SHP77 (cell line): ENCODE data around the gene SLC25A12.
"Not testable (repeated sequence)": the region's sequence is repeated elsewhere in the genome, so short reads cannot be mapped to it uniquely, and the experiment has no call there.

Experiments used
- DNase-seq, 2 experiments: peaks; one replicate each; lab custom pipeline; 2025; lab: John Stamatoyannopoulos, UW

Gene SLC25A12

GRCh38 chr2:171824086-171824485, 70.0 kb downstream of the SLC25A12 start:
- no peak for DNase-seq

GRCh38 chr2:171822525-171823322, 71.3 kb downstream of the SLC25A12 start:
- DNase-seq = no peak

GRCh38 chr2:171819453-171819852, 74.6 kb downstream of the SLC25A12 start:
- no peak for DNase-seq

GRCh38 chr2:171814883-171815282, 79.2 kb downstream of the SLC25A12 start:
- DNase-seq = no peak

GRCh38 chr2:171814174-171814573, 79.9 kb downstream of the SLC25A12 start:
- no peak for DNase-seq

- DNase-seq = no peak
Observed at GRCh38 chr2:171813729-171814128, 80.3 kb downstream of the SLC25A12 start.

- DNase-seq = no peak
Observed at GRCh38 chr2:171813126-171813525, 80.9 kb downstream of the SLC25A12 start.

- DNase-seq = no peak
Observed at GRCh38 chr2:171811245-171811628, 82.8 kb downstream of the SLC25A12 start.

- DNase-seq = no peak
Observed at GRCh38 chr2:171810422-171811244, 83.4 kb downstream of the SLC25A12 start.

- DNase-seq = not testable (repeated sequence)
Observed at GRCh38 chr2:171808885-171809284, 85.2 kb downstream of the SLC25A12 start.

- no peak for DNase-seq
Observed at GRCh38 chr2:171807831-171808393, 86.1 kb downstream of the SLC25A12 start.

- DNase-seq = no peak
Observed at GRCh38 chr2:171807119-171807518, 86.9 kb downstream of the SLC25A12 start.

GRCh38 chr2:171804456-171804855, 89.6 kb downstream of the SLC25A12 start:
- DNase-seq = no peak

GRCh38 chr2:171803757-171804156, 90.3 kb downstream of the SLC25A12 start:
- no peak for DNase-seq

GRCh38 chr2:171800639-171801038, 93.4 kb downstream of the SLC25A12 start:
- no peak for DNase-seq

GRCh38 chr2:171798156-171798820, 95.8 kb downstream of the SLC25A12 start:
- DNase-seq = no peak

GRCh38 chr2:171794918-171795317, 99.1 kb downstream of the SLC25A12 start:
- no peak for DNase-seq

GRCh38 chr2:171793691-171794678, 100.1 kb downstream of the SLC25A12 start:
- no peak for DNase-seq

- no peak for DNase-seq
Observed at GRCh38 chr2:171792886-171793580, 101.0 kb downstream of the SLC25A12 start.

GRCh38 chr2:171792157-171792556, 101.9 kb downstream of the SLC25A12 start:
- no peak for DNase-seq
